HG03575 (cell line): Measurements from ENCODE around the gene INSYN1.
"Not testable (repeated sequence)": the region's sequence is repeated elsewhere in the genome, so short reads cannot be mapped to it uniquely, and the experiment has no call there.

Experiments used
- ATAC-seq: cut with Tn5 transposase; IDR thresholded peaks from one replicate; pipeline ENCODE4 v1.9.1; 2021; ENCODE audit not compliant: unreplicated experiment, insufficient number of reproducible peaks, low FRiP score; ENCODE audit errors: extremely low read depth

INSYN1 gene, protein sequence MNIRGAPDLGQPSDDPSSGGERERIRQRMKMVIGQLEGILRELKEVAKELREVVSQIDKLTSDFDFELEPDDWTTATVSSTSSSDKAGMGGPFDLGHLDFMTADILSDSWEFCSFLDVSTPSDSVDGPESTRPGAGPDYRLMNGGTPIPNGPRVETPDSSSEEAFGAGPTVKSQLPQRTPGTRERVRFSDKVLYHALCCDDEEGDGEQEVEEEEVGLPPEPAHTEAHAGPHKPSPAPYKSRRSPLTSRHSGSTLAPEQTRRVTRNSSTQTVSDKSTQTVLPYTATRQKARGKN

DNA sequence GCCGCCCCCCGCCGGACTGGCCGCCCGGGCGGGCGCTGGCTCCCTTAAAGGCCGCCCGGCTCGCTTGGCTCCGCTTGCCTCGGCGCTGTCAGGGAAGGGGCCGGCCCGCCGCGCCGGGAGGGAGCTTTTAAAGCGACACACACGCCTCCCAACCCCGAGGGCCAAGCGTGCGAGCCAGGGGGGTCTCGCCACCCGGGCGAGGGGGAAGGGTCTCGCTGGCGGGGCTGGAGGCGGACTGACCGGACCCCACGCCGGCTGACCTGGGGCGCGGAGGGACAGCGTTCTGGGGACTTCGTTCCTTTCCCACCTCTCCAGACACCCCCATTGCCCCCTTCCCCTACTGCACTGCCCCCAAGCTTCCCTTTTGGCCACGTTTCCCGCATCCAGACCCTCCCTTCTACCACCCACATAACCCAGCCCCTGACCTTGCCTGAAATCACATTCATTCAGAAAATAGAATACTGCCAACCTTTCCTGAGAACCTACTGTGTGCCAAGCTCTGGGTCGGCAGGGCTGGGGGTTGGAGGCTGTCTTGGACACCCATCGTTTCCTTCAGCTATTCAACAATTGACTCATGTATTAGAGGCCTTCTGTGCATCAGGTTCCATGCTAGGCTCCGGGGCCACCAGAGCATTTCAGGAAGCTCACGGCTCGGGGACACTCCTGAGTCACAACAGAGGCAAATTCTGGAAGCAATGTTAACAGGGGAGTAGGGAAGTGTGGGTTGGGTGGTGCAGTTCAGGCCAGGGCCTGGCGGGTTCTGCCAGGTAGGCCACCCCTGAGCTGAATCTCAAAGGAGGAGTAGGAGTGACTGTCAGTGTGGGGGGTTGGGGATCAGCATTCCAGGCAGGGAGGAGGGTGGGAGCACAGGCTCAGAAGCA is at the start of gene INSYN1:
INSYN1 (minus strand) TSS at position 102 of the 881 bp plus-strand sequence. CDS start 2,221 bp downstream, outside the sequence.
- no peak for ATAC-seq

DNA sequence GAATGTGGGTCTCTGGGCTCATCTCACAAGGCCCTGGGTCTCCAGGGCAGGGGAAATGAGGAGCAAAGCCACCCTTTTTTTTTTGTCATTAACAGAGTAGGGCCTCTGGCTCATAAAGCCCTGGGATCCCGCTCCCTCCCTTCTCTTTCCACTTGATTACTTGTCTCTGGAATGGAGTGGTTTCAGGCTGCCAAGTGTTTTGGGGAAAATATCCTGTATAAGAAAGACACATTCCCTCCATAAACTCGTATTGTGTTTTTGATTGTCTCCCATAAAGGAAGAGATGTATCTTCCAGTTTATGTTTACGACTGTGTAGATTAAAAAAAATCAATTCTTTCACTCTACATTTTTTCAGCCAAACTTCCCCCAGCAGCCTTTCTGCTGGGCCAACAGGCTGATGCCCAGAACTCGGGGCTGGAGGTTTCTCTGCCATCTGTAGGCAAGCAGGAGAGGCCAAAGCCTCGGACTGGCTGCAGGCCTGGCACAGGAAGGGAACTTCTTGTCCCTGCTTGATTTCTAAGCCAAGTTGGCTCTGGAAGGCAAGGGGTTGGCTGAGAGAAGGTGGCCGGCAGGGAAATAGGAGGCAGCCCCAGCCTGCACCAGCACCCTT is 49.4 kb upstream of the INSYN1 start:
- no peak for ATAC-seq

DNA sequence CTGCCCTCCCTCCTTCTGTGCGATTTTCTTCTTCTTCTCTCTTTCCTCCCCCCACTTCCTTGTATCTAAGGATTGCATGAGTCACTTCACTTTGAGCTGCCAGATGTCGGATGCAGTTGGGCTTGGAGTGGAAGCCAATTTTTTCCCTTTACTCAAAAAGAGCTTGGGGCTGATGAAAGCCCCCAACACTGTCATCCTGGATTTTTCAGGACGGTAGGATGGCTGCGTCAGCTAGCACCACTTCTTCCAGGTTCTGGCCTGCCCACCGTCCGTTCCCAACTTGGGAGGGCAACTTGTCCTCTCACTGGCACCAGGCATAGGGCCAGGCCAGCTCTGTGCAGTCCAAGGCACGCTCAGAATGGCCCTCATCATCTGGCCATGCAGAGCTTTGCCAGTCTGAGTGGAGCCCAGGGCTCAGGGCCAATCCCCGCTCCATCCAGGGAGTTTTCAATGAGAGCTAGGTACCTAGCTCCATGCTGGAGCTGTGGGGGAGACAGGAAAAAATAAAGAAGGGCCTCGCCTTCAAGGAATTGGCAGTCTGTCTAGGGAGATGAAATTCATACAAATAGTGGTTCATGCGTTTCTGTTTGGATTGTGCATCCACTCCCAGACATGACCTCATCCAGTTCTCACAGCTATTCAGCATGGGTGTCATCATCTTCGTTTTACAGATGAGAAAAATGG is 47.7 kb upstream of the INSYN1 start:
- ATAC-seq: no peak

DNA sequence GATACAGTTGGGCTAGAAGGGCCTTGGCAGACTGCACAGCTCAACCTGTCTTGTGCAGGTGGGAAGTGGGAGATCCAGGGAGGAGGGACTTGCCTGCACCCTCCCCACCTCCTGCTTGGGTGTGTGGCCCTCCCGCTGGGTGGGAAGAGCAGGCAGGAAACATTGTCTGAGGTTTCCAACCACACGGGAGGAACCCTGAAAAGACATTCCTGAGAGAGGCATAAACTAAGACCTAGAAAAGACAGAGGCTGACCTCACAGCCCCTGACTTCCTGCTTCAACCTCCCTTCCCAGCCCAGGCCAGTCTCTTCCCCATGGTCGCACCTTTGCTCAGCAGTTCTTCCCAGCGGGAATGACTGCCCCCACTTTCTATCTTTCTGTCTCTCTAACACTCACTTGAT is 46.3 kb upstream of the INSYN1 start:
- no peak for ATAC-seq

DNA sequence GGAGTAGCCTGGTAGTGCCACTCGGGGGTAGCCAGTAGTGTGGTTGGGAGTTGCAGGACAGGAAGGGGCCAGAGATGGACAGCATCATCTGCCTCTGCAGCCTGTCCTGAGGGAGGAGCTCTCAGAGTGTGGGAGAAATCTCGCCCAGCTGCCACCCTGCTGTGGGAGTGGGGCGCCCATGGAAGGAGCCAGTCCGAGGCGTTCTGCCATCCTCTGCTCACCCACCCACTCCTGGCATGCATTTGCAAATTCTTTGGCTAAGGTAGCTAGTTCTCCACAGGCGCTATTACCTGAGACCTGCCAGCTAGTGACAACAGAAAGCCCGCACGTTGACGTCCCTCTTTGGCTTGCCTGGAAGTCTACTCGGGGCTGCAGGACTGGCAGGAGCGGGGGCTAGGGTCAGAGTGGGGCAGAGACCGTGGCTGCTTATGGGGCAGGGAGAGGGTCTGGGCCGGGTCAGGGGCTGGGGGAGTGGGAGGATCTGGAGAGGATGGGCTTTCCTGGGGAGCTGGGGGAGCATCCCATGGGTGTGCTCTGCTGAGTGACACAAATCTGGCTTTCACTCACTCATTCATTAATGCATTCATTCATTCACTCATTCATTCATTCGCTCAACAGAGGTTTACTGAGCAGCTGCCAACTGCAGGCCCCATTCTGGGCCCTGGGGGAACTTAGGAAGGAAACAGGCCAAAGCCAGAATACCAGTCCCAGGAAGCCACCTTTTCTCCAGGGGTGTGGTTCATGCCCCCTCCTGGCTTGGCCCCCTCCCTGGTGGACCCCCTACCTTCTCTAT is 44.4 kb upstream of the INSYN1 start:
- no peak for ATAC-seq

DNA sequence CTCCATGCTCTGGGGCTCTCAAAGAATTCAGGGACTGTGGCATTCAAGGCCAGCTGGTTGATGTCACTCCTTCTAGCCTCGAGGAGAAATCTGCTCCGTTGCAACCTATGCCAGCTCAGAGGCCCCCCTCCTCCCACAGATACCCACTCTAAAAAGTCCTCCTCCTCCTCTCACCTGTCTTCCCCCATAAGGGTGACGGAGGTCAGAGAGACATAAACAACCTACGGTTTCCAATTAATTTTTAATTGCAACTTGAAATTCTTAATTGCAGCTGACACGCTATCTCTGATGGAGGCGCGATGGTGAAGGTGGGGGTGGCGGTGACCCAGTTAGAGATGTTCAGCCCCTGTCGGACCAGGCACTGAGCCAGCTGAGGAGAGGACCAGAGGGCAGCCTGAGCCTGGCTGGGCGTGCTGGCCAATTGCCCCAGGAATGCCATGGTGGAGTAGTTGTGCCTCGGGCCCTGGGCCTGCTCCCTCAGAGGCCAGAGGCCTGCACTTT is 43.2 kb upstream of the INSYN1 start:
- no peak for ATAC-seq

DNA sequence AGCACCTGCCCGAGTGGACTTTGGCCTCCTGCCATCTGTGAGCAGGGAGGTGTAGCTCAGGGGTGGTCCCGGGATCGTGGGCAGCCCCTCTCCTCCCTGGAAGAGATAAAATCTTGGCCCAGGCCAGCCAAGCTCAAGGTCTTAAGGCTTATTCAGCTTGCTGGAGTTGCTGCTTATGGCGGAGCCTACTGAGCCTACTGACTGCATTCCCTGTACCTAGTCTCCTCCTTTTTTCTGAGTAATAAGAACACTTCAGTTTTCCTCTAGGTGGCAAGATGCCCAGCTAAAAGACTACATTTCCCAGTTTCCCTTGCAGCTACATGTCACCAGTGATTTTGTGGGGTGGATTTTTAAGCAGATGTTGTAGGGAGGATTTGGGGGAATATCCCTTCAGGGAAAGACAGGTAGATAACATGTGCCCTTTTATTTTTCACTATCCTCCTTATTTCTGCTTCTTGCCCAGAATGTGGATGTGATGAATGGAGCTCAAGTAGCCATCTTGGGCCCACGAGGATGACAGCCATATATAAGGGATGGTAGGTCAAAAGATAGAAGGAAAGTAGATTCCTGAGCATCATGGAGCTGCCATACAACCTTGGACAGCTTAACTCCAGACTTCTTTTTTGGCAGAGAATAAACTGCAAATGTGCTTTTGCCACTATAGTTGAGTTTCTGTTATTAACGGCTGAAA is 41.4 kb upstream of the INSYN1 start:
- ATAC-seq: no peak

DNA sequence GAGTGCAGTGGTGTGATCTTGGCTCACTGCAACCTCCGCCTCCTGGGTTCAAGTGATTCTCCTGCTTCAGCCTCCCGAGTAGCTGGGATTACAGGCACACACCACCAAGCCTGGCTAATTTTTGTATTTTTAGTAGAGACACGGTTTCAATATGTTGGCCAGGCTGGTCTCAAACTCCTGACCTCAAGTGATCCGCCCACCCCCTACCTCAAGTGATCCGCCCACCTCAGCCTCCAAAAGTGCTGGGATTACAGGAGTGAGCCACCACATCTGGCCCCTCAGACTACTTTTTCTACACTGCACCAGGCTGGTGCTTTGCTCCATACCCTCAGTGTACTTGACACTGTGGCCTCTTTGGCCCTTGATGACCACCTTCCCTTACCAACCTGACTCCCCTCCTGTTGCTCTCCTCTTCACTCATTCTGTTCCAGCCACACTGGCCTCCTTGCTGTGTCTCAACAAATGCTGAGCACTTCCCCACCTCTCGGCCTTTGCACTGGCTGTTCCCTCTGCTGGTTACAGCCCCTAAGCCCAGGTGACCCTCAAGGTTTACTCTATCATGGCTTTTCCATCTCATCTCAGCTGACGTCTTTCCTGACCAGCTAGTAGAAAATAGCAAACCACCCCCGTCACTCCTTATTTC is 39.9 kb upstream of the INSYN1 start:
- not testable (repeated sequence) for ATAC-seq

DNA sequence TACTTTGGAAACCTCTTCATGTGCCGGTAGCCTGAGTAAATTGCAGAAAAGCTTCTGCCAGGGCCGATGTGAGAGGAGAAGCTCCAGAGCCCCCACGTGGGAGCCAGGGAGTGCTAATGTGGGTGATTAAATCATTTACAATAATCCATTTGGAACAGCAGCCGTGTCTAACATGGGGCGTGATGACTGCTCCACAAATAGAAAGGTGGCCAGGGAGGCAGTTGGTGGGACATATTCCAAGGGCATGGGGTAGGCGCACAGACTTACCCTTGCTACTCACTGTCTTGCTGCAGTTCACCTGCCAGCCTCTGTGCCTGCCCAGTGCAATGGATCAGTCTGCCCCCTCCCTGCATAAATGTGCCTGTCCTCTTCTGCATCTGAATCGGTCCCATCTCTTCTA is 39.3 kb upstream of the INSYN1 start:
- no peak for ATAC-seq

DNA sequence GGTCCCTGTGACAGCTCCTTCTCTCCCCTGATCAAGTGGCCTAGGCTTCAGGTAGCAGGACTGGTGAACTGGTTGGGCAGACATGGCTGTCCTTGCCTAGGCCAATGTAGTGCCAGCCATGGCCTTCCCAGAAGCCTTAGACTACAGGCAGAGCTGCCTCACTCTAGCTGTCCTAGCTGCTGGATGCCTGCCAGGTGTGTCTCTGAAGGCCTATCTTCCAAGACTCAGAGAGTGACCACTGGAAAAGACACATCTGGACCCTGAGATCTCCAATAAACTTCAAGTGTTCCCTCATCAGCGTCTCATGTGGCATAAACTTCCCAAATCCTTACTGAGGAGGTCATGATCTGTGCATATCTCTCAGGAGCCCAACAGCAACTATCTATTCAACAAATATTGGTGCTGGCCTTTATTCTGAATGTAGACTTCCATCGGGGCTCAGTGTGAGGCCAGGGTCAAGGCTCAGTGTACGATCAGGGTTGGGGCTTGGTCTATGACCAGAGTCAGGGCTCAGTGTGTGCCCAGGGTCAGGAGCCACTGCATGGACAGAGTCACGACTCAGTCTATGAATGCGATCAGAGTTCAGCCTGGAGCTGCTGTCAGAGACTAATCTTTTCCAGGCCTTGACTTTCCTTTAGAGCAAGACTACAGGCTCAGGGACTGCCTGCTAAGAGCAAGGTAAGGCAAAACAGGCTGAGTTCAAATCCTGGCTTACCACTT is 36.5 kb upstream of the INSYN1 start:
- ATAC-seq: no peak

DNA sequence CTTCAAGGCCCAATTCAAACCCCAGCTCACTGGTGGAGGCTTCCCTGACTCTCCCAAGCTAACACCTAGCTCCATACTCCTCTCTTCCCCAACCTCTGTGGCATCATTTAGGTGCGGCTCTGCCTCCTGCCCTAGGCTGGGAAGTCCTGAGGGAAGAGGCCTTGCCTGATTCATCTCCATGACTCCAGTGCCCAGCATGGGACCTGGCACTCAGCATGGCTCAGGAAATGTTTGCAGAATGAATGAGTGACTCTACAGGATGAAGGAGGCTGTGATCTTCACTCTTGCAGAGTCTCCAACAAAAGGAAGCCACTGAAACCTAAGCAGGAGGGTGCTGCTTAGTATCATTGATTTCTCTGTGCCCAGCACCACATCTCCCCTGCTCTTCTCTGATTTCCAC is 34.5 kb upstream of the INSYN1 start:
- ATAC-seq: no peak

DNA sequence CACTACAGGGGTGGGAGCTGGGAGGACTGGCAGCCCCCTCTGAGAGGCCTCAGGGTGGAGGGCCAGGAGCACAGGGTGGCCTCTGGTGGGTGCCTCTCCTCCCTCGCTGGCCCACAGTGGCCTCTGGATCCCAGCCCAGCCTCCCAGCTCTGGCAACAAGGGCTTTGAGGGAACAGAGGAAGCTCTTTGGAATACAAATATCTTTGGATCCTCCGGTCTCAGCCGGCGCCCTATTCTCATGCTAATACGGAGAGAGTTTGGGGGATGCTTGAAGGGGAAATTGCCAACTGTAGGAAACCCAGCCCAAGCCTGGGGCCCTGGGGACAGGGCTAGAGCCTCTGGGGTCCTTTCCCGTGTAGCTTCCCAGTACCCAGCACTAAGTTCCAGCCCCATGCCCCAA is 33.4 kb upstream of the INSYN1 start:
- no peak for ATAC-seq

DNA sequence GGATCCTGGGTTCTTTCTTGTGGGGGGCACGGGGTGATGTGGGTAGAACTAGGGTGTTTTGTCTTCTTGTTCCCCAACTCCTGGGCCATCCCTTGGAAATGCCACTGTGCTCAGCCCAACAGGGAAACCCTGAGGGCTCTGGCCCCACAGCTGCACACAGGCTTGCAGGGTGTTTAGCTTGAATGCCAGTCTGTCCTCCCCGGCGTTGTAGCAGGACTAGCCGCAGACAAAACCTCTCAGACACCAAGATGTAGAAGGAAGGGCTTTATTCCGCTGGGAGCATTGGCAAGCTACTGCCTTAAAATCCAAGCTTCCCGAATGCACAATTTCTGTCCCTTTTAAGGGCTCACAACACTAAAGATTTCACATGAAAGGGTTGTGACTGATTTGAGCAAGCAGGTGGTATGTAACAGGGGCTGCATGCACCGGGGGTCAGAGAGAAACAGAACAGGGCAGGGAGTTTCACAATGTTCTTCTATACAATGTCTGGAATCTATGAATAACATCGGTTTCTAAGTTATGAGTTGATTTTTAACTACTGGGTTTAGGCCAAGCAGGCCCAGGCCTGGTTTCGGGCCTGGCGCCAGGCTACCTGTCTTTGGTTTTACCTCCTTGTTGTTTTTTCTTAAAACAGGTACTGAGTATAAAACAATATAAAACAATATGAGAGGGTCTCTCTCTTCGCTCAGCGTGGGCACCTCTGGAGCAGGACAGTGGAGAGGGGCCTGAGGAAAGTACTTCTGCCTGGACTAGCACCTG is 32.3 kb upstream of the INSYN1 start:
- ATAC-seq: not testable (repeated sequence)

DNA sequence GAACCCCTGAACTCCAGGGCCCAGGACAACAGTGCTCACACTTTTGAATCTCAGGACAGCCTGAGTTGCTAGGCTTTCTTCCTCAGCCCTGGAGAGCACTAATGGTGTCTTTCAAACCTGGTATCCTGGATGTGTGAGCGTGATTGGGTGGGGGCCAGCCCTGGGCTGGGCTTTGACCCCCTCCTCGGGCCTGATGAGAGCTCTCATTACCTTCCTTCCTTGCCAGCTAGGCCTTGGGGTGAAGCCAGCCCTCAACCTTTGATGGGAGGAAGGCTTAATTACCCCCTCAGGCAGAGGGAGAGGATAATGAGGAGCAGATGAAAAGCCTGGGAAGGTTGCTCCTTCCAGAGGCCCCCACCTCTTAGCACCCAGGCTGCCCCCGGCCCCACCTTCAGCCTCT is 31.1 kb upstream of the INSYN1 start:
- ATAC-seq: no peak

DNA sequence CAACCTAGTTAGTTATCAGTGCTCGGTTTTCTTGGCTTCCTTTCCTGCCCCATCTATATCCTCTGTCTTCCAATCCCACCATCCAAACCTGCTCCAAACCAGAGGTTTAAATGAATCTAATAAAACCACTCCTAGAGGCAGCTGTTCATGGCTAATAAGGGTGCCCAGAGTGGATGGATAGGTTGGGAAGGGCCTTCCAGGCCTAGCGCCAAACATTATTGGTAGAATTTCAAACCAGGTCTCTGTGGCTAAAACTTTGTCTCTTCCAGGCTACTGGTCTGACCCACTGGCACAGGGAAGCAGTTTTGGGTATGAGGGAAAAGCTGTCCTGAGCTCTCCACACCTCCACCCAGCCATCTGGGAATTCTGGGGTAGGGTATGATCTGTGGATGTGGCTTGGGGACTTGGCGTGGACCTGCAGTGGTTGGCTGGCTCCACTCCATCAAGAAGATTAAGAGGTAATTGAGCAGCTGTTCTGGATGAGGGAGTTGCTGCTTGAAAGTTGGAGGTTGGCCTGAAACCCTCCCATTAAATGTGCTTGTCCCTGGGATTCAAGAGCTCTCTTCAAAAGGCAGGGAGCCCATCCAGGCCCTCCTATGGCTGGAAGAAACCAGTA is 29.3 kb upstream of the INSYN1 start:
- no peak for ATAC-seq
